HG03432 (cell line): ENCODE data around the gene S100A12.
"Not testable (repeated sequence)": the region's sequence is repeated elsewhere in the genome, so short reads cannot be mapped to it uniquely, and the experiment has no call there.

Experiments used
- ATAC-seq: cut with Tn5 transposase; IDR thresholded peaks from one replicate; pipeline ENCODE4 v1.9.1; 2021; ENCODE audit warnings: mild to moderate bottlenecking, moderate library complexity; ENCODE audit not compliant: unreplicated experiment

S100A12 gene

GRCh38 chr1:153354515-153355193 lies 20.8 kb downstream of the S100A12 start:
- no peak for ATAC-seq

- no peak for ATAC-seq
Observed at GRCh38 chr1:153353226-153353947, 22.0 kb downstream of the S100A12 start.

GRCh38 chr1:153352523-153352922 lies 22.9 kb downstream of the S100A12 start:
- ATAC-seq = no peak

- no peak for ATAC-seq
Observed at GRCh38 chr1:153350321-153350957, 25.0 kb downstream of the S100A12 start.

GRCh38 chr1:153349363-153350320 lies 25.8 kb downstream of the S100A12 start:
- ATAC-seq = no peak

GRCh38 chr1:153348511-153349362 lies 26.7 kb downstream of the S100A12 start, which contains the start of gene PGLYRP4:
Gene PGLYRP4 (minus strand): TSS chr1:153348841. CDS start chr1:153347932, 909 bp downstream.
- ATAC-seq = no peak

- no peak for ATAC-seq
Observed at GRCh38 chr1:153347856-153348255, 27.6 kb downstream of the S100A12 start.

GRCh38 chr1:153347049-153347448 lies 28.4 kb downstream of the S100A12 start:
- not testable (repeated sequence) for ATAC-seq

- ATAC-seq = no peak
Observed at GRCh38 chr1:153346077-153346723, 29.2 kb downstream of the S100A12 start.

- ATAC-seq = no peak
Observed at GRCh38 chr1:153345187-153346076, 30.0 kb downstream of the S100A12 start.

GRCh38 chr1:153344718-153345025 lies 30.7 kb downstream of the S100A12 start:
- ATAC-seq = no peak

GRCh38 chr1:153343811-153344717 lies 31.4 kb downstream of the S100A12 start:
- ATAC-seq = no peak

- ATAC-seq = no peak
Observed at GRCh38 chr1:153343040-153343681, 32.3 kb downstream of the S100A12 start.

GRCh38 chr1:153342178-153342577 lies 33.2 kb downstream of the S100A12 start:
- ATAC-seq = no peak

- ATAC-seq = no peak
Observed at GRCh38 chr1:153341431-153341934, 33.9 kb downstream of the S100A12 start.

- ATAC-seq = no peak
Observed at GRCh38 chr1:153340356-153340755, 35.1 kb downstream of the S100A12 start.

- ATAC-seq = no peak
Observed at GRCh38 chr1:153339802-153340201, 35.6 kb downstream of the S100A12 start.
